HG03025 (cell line): ENCODE results near the gene AGBL5.

ENCODE experiments used
- ATAC-seq: cut with Tn5 transposase; IDR thresholded peaks from one replicate; pipeline ENCODE4 v1.9.1; 2021; ENCODE audit warnings: mild to moderate bottlenecking, moderate library complexity; ENCODE audit not compliant: unreplicated experiment, low FRiP score

The AGBL5 gene

GRCh38 chr2:27086724-27087593, 35.5 kb downstream of the AGBL5 start, which contains the start of gene KHK:
Gene KHK, plus strand, starts transcription at chr2:27086772. Its CDS starts 488 bp downstream, at chr2:27087260.
- ATAC-seq = no peak

GRCh38 chr2:27087823-27088410, 36.4 kb downstream of the AGBL5 start:
- no peak for ATAC-seq

GRCh38 chr2:27088634-27089033, 37.2 kb downstream of the AGBL5 start:
- ATAC-seq = no peak

DNA sequence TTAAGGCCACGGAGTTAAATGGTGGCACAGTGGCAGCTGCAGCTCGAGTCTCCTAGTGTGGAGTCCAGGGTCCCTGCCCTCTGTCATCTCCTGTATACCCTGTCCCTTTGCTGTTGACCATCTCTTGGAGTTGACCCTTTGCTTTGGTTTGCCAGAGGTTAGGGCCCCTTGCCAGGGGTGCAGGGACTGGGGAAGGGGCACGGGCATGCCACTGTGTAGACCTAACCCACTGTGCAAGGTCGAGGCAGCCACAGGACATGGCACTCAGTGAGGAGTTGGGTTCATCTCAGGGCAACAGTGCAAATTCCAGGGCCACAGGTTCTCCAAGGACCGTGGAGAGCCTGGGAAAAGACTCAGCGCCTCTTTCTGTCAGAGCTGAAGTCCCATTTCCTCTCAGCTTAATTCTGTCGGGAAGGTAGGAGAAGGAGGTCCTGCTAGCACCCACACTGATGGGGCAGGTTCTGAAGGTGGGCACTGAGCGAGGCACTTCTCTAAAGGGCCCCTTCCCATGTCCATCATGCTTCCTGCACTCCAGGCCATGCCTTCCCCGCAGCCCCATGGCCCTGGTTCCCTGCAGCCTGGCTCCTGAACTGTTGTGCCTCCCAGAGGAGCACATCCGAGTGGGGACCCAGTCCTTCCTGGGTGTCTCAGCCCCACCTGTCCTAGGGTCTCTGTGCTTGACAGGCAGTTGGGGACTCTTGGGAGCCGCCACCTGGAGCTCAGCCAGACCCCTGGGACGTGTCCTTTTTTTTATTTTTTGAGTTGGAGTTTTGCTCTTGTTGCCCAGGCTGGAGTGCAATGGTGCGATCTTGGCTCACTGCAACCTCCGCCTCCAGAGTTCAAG, 37.9 kb downstream of the AGBL5 start:
- ATAC-seq = no peak

DNA sequence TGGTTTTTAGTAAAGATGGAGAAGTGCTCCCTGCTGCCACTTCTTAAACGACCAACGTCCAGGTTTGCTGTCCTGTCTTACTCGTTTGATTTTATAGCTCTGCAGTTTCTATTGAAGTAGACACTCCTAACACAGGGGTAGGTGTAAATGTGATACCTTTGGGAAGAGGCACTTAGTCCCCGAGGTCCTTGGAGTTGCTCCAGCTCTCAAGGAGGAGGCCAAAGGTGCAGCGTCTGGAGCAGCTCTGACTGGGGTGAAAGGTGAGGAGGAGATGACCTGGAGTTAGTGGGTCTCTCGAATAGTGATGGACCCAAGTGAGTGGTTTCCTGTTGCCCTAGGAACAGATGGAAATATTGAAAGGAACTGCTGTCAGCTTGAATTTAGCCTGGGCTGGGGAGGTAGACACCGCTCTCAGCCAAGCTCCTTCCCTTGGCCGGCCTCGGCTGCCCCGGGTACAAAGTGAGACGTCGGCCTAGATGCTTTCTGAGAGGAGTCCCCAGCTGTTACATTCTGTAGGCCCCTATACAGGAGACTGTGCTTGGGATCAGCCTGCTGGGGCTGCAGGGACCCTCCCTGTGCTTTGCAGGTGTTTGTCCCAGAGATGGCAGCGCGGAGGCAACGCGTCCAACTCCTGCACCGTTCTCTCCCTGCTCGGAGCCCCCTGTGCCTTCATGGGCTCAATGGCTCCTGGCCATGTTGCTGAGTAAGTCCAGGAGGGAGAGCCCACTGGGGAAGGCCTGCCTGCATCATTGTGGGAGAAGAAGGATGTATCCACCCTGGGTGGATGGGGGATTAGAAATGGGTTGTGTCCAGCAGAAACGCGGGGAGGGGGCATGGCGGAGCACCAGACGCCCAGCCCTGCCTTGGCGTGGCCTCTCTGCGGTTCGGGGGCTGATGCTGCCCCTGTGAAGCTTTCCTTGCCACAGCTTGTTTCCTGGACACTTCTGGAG, 40.6 kb downstream of the AGBL5 start:
- ATAC-seq = no peak

DNA sequence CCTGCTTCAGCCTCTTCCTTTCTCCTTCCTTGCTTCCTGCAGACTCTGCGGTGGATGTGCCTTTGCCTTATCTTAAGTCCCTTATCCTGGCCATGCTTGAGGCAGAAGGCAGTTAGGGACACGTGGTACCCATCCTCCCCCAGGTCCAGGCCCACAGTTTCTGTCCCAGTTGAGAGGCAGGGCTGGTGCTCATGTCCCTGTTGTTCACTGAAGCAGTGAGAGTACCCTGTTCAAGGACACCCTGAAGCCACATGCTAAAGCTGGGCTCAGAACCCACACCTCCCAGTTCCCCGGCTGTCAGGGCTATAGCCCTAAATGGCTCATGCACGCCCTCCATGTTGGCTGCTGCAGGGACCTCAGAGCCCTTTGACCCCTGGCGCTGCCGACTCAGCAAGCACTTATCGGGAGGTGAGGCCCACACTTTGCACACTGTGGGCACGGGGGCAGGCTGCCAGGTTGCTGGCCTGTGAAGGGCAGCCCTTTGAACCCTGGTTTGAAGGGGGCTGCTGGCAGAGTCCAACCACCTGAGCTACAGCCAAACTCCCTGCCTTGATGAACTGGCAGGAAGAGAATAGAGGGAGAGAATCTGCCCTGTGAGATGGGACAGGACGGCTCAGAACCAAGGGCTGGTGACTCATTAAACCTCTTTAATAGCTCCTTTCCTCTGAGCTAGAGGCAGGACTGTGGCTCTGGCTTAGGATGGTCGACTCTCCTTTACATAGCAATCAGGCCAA, 41.4 kb downstream of the AGBL5 start:
- ATAC-seq = no peak

- no peak for ATAC-seq
Measured at GRCh38 chr2:27093430-27094352, 42.2 kb downstream of the AGBL5 start.

- ATAC-seq = no peak
Measured at GRCh38 chr2:27094353-27094984, 43.0 kb downstream of the AGBL5 start.

GRCh38 chr2:27095427-27095744, 43.9 kb downstream of the AGBL5 start:
- no peak for ATAC-seq

DNA sequence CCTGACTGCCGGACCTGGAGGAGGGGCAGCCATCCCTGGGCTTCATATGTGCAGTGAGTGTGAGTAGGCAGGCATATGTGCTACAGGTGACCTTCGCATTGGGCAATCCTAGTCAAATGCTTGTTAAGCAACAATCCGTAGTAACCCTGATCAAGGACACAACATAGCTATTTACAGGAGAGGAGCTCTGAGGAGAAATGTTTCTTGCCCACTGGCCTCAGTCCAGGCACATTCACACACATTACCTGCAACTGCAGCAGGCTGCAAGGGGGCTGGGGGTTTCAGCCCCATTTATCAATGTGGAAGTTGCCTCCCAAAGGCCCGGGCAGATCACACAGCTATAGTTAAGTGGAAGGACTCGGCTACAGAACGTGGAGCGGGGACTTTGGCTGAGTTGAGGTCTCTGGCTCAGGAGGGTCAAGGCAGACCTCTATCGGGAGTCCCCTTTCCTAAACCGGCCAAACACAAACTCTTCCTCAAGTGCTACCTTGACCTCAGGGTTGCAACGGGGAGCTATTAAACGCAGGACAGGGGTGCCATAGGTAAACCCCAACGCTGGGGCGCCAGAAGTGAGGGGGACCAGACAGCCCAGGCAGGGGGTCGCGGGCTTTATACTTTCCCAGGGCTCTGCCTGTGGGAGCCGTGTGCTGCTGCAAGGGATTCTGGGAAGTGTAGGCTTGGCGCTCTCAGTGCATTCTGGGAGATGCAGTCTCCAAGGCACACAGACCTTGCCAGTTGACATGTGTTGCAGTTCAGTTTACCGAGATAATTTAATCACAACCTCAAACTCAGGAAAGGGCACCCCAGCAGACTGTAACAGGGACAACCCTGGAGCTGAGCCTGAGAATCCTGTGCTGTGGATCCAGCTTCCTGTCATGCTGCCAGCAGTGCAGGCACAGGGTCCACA, 44.5 kb downstream of the AGBL5 start:
- ATAC-seq = no peak

GRCh38 chr2:27096748-27097297, 45.4 kb downstream of the AGBL5 start:
- ATAC-seq = no peak

- ATAC-seq = no peak
Measured at GRCh38 chr2:27097341-27097740, 45.9 kb downstream of the AGBL5 start.

GRCh38 chr2:27099334-27099955, 48.0 kb downstream of the AGBL5 start:
- no peak for ATAC-seq

- ATAC-seq = no peak
Measured at GRCh38 chr2:27100036-27100435, 48.6 kb downstream of the AGBL5 start.

- ATAC-seq = no peak
Measured at GRCh38 chr2:27102329-27102728, 50.9 kb downstream of the AGBL5 start.

GRCh38 chr2:27105981-27106380, 54.5 kb downstream of the AGBL5 start:
- no peak for ATAC-seq
